ENCODE measurements around the gene CAMTA1. TPM values are rescaled to one million over a fixed set of nuclear protein-coding genes. Genes with fewer than 3 reads are reported as not detected.
"Not testable (repeated sequence)": the region's sequence is repeated elsewhere in the genome, so short reads cannot be mapped to it uniquely, and the experiment has no call there.

Gene CAMTA1
- total and polyA plus RNA-seq, 9 of the 15 experiments (the other 6 are each of a cell fraction or from before 2014, with no cell fraction given), result 43.9 to 161 (median 65.9) TPM

- H3K9me3 ChIP-seq (replicated peaks; ENCODE audit: control insufficient read depth, insufficient read depth, low read depth, low read length); H3K27me3 ChIP-seq (ENCODE audit: control insufficient read depth in 2 of 2, insufficient read depth in 2 of 2, low read length in 2 of 2); H3K4me1 ChIP-seq (replicated peaks in 1 of 2; ENCODE audit: control insufficient read depth in 2 of 2, insufficient read depth in 2 of 2, low read length in 2 of 2); H3K9me1 ChIP-seq (ENCODE audit: control insufficient read depth, insufficient read depth, low read length); H2AFZ ChIP-seq (ENCODE audit: low read depth, low read length); intact Hi-C loops (cut with micrococcal nuclease); in situ Hi-C loops (cut with MboI); CTCF ChIA-PET (ENCODE audit: low intra/inter-chr PET ratio); H3K4me2 ChIP-seq (ENCODE audit: insufficient read depth, low read length); H3K27ac ChIP-seq (ENCODE audit: extremely low read depth, low read depth, low read length); H3K36me3 ChIP-seq (ENCODE audit: control insufficient read depth, insufficient read depth, low read length); DNase-seq (ENCODE audit: extremely low read depth in 1 of 4, low spot score in 3 of 4); H3K4me3 ChIP-seq; FAIRE-seq; BruUV-seq (replicated peaks): not testable (repeated sequence)
- Histone ChIP-seq H4K20me1 (replicated peaks; ENCODE audit: control insufficient read depth, insufficient read depth, low read length) (peaks cover 31% of the 10 kb centered on the region), H3K79me2 (ENCODE audit: control insufficient read depth, insufficient read depth, low read length) (peaks cover 30% of the 10 kb centered on the region), H3K9ac (ENCODE audit: insufficient read depth in 1 of 2, low read depth in 2 of 2, low read length in 2 of 2) (peak overlapping the region in 1 of 2 experiments; percentile 21; a peak in 1 of 4 replicates)
- ATAC-seq, result peak; percentile 30
- POLR2A ChIA-PET, result interaction anchor here (0.7 to 2.4 kb wide), 2 partner anchors 9 to 20 kb away, joined by 3 to 13 read pairs; no protein-coding TSS in a partner anchor
- 69% methylated on average over 14 of the region's 15 CpGs for WGBS (ENCODE audit: insufficient coverage, low coverage, missing lambda C conversion rate)
Observed at GRCh38 chr1:6810146-6810734, 25.0 kb downstream of the CAMTA1 start.

DNA sequence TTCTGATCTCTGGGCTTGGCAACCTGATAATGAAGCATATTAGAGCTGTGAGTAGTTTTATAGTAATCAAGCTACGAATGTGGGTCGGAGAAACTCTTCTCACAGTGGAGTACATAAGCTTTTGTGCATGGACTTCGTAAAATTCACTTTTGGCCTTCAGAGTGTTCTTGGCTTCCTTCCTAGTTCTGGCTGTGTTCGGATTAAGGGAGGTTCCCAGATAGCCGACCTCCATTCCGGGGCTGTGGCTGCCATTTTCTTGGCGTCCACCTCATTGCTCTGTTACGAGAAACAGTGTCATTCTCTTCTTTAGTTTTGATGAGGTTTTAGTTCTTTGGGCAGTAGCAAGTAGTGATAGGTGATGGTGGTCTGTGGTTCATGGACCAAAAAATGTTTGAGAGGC is 26.3 kb downstream of the CAMTA1 start:
- in situ Hi-C loops (cut with MboI), result no loop called here
- peaks cover 21% of the 10 kb centered on the region for H3K79me2 ChIP-seq (ENCODE audit: control insufficient read depth, insufficient read depth, low read length)
- H3K9me1 ChIP-seq (ENCODE audit: control insufficient read depth, insufficient read depth, low read length), result no peaks in the 10 kb centered on the region
- intact Hi-C loops (cut with micrococcal nuclease), result no loop called here
- CTCF ChIA-PET (ENCODE audit: low intra/inter-chr PET ratio), result no interaction called here
- no peak for TF ChIP-seq FUS (optimal IDR thresholded peaks at IDR 0.05; ENCODE audit: low read depth, low read length)
- TF ChIP-seq JUND (IDR thresholded peaks at IDR 0.05; ENCODE audit: borderline replicate concordance, low read depth, low read length), result no peak
- TF ChIP-seq JUND (tag; IDR thresholded peaks at IDR 0.05; ENCODE audit: borderline replicate concordance, low read depth, low read length), result no peak
- TF ChIP-seq PHB (CRISPR knock-in tag; IDR thresholded peaks at IDR 0.05), result no peak
- TF ChIP-seq YY1 (IDR thresholded peaks at IDR 0.05; ENCODE audit: borderline replicate concordance in 1 of 3, control insufficient read depth in 1 of 3, extremely low read depth in 1 of 3, insufficient read depth in 3 of 3, insufficient read length in 1 of 3, insufficient replicate concordance in 2 of 3, low read depth in 1 of 3, low read length in 2 of 3), result peak in 1 of 3 experiments; percentile 71
- TF ChIP-seq, protein P1, sequence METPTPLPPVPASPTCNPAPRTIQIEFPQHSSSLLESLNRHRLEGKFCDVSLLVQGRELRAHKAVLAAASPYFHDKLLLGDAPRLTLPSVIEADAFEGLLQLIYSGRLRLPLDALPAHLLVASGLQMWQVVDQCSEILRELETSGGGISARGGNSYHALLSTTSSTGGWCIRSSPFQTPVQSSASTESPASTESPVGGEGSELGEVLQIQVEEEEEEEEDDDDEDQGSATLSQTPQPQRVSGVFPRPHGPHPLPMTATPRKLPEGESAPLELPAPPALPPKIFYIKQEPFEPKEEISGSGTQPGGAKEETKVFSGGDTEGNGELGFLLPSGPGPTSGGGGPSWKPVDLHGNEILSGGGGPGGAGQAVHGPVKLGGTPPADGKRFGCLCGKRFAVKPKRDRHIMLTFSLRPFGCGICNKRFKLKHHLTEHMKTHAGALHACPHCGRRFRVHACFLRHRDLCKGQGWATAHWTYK (CRISPR knock-in tag; IDR thresholded peaks at IDR 0.05), result no peak
- no peak for TF ChIP-seq NFE2 (IDR thresholded peaks at IDR 0.05; ENCODE audit: low read depth)
- TF ChIP-seq ZNF586 (CRISPR knock-in tag; conservative IDR thresholded peaks at IDR 0.05), result no peak
- ATAC-seq (no peak), FAIRE-seq (no peak), DNase-seq (ENCODE audit: extremely low read depth in 1 of 4, low spot score in 3 of 4) (no peak)
- no peaks in the 10 kb centered on the region; the same call in 2 of the 3 replicates for H3K36me3 ChIP-seq (ENCODE audit: control insufficient read depth, insufficient read depth, low read length)
- H4K20me1 ChIP-seq (replicated peaks; ENCODE audit: control insufficient read depth, insufficient read depth, low read length), result peaks cover 39% of the 10 kb centered on the region
- no peaks in the 10 kb centered on the region; a peak in 1 of 5 replicates for H3K27me3 ChIP-seq (ENCODE audit: control insufficient read depth in 2 of 2, insufficient read depth in 2 of 2, low read length in 2 of 2)
- no peak overlapping the region for H3K9ac ChIP-seq (ENCODE audit: insufficient read depth in 1 of 2, low read depth in 2 of 2, low read length in 2 of 2)
- H2AFZ ChIP-seq (ENCODE audit: low read depth, low read length), result no peak overlapping the region
- 62% methylated on average over 8 of the region's 8 CpGs for WGBS (ENCODE audit: insufficient coverage, low coverage, missing lambda C conversion rate)
- POLR2A ChIA-PET, result interaction anchor here (1.3 to 2.4 kb wide), 3 partner anchors 10 to 23 kb away, joined by 3 to 13 read pairs (median 4); no protein-coding TSS in a partner anchor
- H3K4me2 ChIP-seq (ENCODE audit: insufficient read depth, low read length), result no peak overlapping the region
- no peak overlapping the region for H3K27ac ChIP-seq (ENCODE audit: extremely low read depth, low read depth, low read length)
- BruUV-seq (replicated peaks), result no TSS peak
- no peaks in the 10 kb centered on the region for H3K9me3 ChIP-seq (replicated peaks; ENCODE audit: control insufficient read depth, insufficient read depth, low read depth, low read length)
- no peak overlapping the region for H3K4me3 ChIP-seq
- no peaks in the 10 kb centered on the region; a peak in 1 of 5 replicates for H3K4me1 ChIP-seq (replicated peaks in 1 of 2; ENCODE audit: control insufficient read depth in 2 of 2, insufficient read depth in 2 of 2, low read length in 2 of 2)
